K562 (cell line): Measurements from ENCODE around the gene MRPL58. TPM values are rescaled to one million over a fixed set of nuclear protein-coding genes. Genes with fewer than 3 reads are reported as not detected.
A peak's percentile ranks its signal among the peaks of the same experiment; 100 is the strongest.

Source experiments
- ATAC-seq: fragments of 200-7000 bp; cut with Tn5 transposase; 3 replicates; pipeline ENCODE4 v1.9.1; 2020; ENCODE audit warnings: moderate library complexity
- BruUV-seq: library from RNA; stranded (reverse); fragments of 400-500 nt; replicated peaks from 2 replicates; lab custom pipeline; 2021; lab: Mats Ljungman, UMichigan
- CTCF ChIA-PET: fragments of 300-600 bp; formaldehyde crosslinking; extraction: SDS; loops from one replicate; lab custom pipeline; 2021; ENCODE audit warnings: low intra/inter-chr PET ratio; lab: Yijun Ruan, JAX
- POLR2A ChIA-PET: fragments of 300-600, 350-650 bp; sonication (Branson Sonifier 250); formaldehyde crosslinking; extraction: SDS; loops from one replicate; lab custom pipeline; 2021; ENCODE audit warnings: antibody characterized with exemption, inconsistent platforms; lab: Yijun Ruan, JAX
- DNase-seq, 4 experiments: peaks; one replicate each; pipeline versions ENCODE4 v3.0.0 to v3.0.0-alpha.2; 2011 to 2018; ENCODE audit warnings: low spot score in 3 of 4, mixed read lengths in 3 of 4; ENCODE audit errors: extremely low read depth in 1 of 4
- FAIRE-seq: peaks from 2 replicates; lab custom pipeline; 2011; peaks lifted over from hg19 to GRCh38; lab: Jason Lieb, UNC
- H2AFZ ChIP-seq: 2 replicates; pipeline ENCODE4 v1.6.0; 2011; ENCODE audit warnings: low read depth, low read length, control low read depth, inconsistent platforms
- H3K27ac ChIP-seq: fragments of 200-600 bp; 3 replicates; pipeline ENCODE4 v1.8.0; 2011; ENCODE audit warnings: low read depth, mild to moderate bottlenecking, control low read depth, inconsistent platforms, low read length, moderate library complexity, mixed read lengths; ENCODE audit errors: extremely low read depth
- H3K27me3 ChIP-seq, 2 experiments: fragments of 300-600 bp in 1 of 2; 2 replicates in 1 of 2; 3 replicates in 1 of 2; pipeline versions ENCODE4 v1.6.0 to v1.8.0; 2011; ENCODE audit warnings: inconsistent platforms in 2 of 2, low read length in 2 of 2, mild to moderate bottlenecking in 1 of 2, mixed read lengths in 1 of 2, moderate library complexity in 1 of 2; ENCODE audit not compliant: control insufficient read depth in 2 of 2, insufficient read depth in 2 of 2
- H3K36me3 ChIP-seq: fragments of 300-600 bp; 3 replicates; pipeline ENCODE4 v1.8.0; 2011; ENCODE audit warnings: mild to moderate bottlenecking, low read length, inconsistent platforms; ENCODE audit not compliant: control insufficient read depth, insufficient read depth
- H3K4me1 ChIP-seq, 2 experiments: fragments of 200-600 bp in 1 of 2; replicated peaks in 1 of 2; 2 replicates in 1 of 2; 3 replicates in 1 of 2; pipeline versions ENCODE4 v1.5.1 to v1.8.0; 2011; ENCODE audit warnings: inconsistent platforms in 2 of 2, low read length in 2 of 2, mild to moderate bottlenecking in 1 of 2, mixed read lengths in 1 of 2, moderate library complexity in 1 of 2; ENCODE audit not compliant: control insufficient read depth in 2 of 2, insufficient read depth in 2 of 2
- H3K4me2 ChIP-seq: 2 replicates; pipeline ENCODE4 v1.6.1; 2011; ENCODE audit warnings: low read length, control low read depth, inconsistent platforms, mixed read lengths; ENCODE audit not compliant: insufficient read depth
- H3K4me3 ChIP-seq: fragments of 200-600 bp; sonication (generic), shearing (Covaris generic); 2 replicates; pipeline ENCODE4 v1.5.1; 2016; ENCODE audit warnings: control low read depth, inconsistent platforms
- H3K79me2 ChIP-seq: fragments of 200-600 bp; 3 replicates; pipeline ENCODE4 v1.8.0; 2011; ENCODE audit warnings: low read length, inconsistent platforms; ENCODE audit not compliant: control insufficient read depth, insufficient read depth
- H3K9ac ChIP-seq, 2 experiments: 2 replicates each; pipeline versions ENCODE4 v1.6.0 to v1.6.1; 2011; ENCODE audit warnings: low read depth in 2 of 2, low read length in 2 of 2, control low read depth in 1 of 2, inconsistent platforms in 1 of 2, mild to moderate bottlenecking in 1 of 2, mixed read lengths in 1 of 2; ENCODE audit not compliant: insufficient read depth in 1 of 2
- H3K9me1 ChIP-seq: one replicate; pipeline ENCODE4 v1.6.0; 2011; ENCODE audit warnings: inconsistent platforms, mild to moderate bottlenecking, low read length, moderate library complexity; ENCODE audit not compliant: control insufficient read depth, insufficient read depth
- H3K9me3 ChIP-seq: replicated peaks from 2 replicates; pipeline ENCODE4 v1.5.1; 2011; ENCODE audit warnings: low read depth, low read length, inconsistent platforms; ENCODE audit not compliant: control insufficient read depth, insufficient read depth
- H4K20me1 ChIP-seq: replicated peaks from 2 replicates; pipeline ENCODE4 v1.6.1; 2011; ENCODE audit warnings: low read length, inconsistent platforms, mixed read lengths; ENCODE audit not compliant: control insufficient read depth, insufficient read depth
- MYNN ChIP-seq, 2 experiments: sonication (generic); formaldehyde crosslinking in 1 of 2; IDR thresholded peaks; 2 replicates each; pipeline versions ENCODE4 v1.5.0 to v1.6.1; 2016 to 2020; ENCODE audit warnings: antibody characterized with exemption in 1 of 2, missing genetic modification reagents in 1 of 2
- POLR2B ChIP-seq: fragments of 450-650 bp; IDR thresholded peaks from 2 replicates; pipeline ENCODE4 v1.6.1; 2018; ENCODE audit warnings: low read depth; ENCODE audit not compliant: partially characterized antibody
- POLR2G ChIP-seq: fragments of 200-400 bp; formaldehyde crosslinking; IDR thresholded peaks from 2 replicates; pipeline ENCODE4 v1.6.1; 2017; ENCODE audit warnings: low read depth, mild to moderate bottlenecking, antibody characterized with exemption, low read length, moderate library complexity
- RFX1 ChIP-seq: fragments of 450-650 bp; IDR thresholded peaks from 2 replicates; pipeline ENCODE4 v1.6.1; 2016; ENCODE audit warnings: mild to moderate bottlenecking, moderate library complexity
- ZBTB17 ChIP-seq: fragments of 450-650 bp; formaldehyde crosslinking; IDR thresholded peaks from 2 replicates; pipeline ENCODE4 v1.4.0; 2020; ENCODE audit warnings: mild to moderate bottlenecking
- ZNF212 ChIP-seq: fragments of 450-650 bp; formaldehyde crosslinking; IDR thresholded peaks from 2 replicates; pipeline ENCODE4 v1.4.0; 2020; ENCODE audit warnings: mild to moderate bottlenecking
- ZNF707 ChIP-seq: fragments of 250-450 bp; sonication (Bioruptor Pico); conservative IDR thresholded peaks from 2 replicates; pipeline ENCODE4 v1.8.0; 2022; ENCODE audit warnings: inconsistent platforms, mild to moderate bottlenecking, moderate library complexity
- WGBS: fragments of 100-300 bp; shearing (Covaris generic); methylation state at CpG from one replicate; pipeline ENCODE4 v1.1.6; 2016; ENCODE audit warnings: low coverage, mixed read lengths; ENCODE audit not compliant: insufficient coverage; ENCODE audit errors: missing lambda C conversion rate; 5-methylcytosine and 5-hydroxymethylcytosine counted together
- in situ Hi-C: fragments of 300-500 bp; cut with MboI; formaldehyde crosslinking; loops from 4 replicates; pipeline ENCODE4 v1.15.0; 2018; ENCODE audit warnings: inconsistent platforms, mixed read lengths
- intact Hi-C: fragments of 100-400 bp; cut with micrococcal nuclease; formaldehyde crosslinking; loops from 2 replicates; pipeline ENCODE4 v1.14.2; 2022
- polyA plus RNA-seq, 8 experiments: library from polyadenylated mRNA; depleted of rRNA in 4 of 8; stranded (reverse) in 5 of 8; unstranded in 3 of 8; fragments of >200 nt; fragmentation: Nextera tagmentation in 2 of 8; fragmentation: Illumina TruSeq in 1 of 8; extraction: Ambion mirVana in 2 of 8; extraction: Trizol in 1 of 8; gene quantifications; 2 replicates each; pipeline versions ENCODE4 v1.2.1 to v1.2.3, GENCODE V29; 2011 to 2014; ENCODE audit warnings: inconsistent platforms in 1 of 8, missing spikeins in 1 of 8
- total RNA-seq, 7 experiments: library from RNA; depleted of rRNA in 6 of 7; stranded (reverse); fragments of >200 nt in 6 of 7; fragmentation: Illumina TruSeq in 2 of 7; extraction: Trizol in 2 of 7; gene quantifications; 2 replicates each; pipeline versions ENCODE4 v1.2.1 to v1.2.3, GENCODE V29; 2011 to 2021; ENCODE audit warnings: low replicate concordance in 1 of 7
- TF ChIP-seq, protein P1 (sequence below): fragments of 450-650 bp; IDR thresholded peaks from 2 replicates; pipeline ENCODE4 v1.6.1; 2016; ENCODE audit warnings: low read depth
- TF ChIP-seq, protein P2 (sequence below): sonication (generic); formaldehyde crosslinking; IDR thresholded peaks from 2 replicates; pipeline ENCODE4 v1.9.0; 2022; ENCODE audit warnings: mild to moderate bottlenecking, missing genetic modification reagents

MRPL58 gene
- total and polyA plus RNA-seq, 9 of the 15 experiments (the other 6 are each of a cell fraction or from before 2014, with no cell fraction given) = 30.8 to 107 (median 72.4) TPM

DNA sequence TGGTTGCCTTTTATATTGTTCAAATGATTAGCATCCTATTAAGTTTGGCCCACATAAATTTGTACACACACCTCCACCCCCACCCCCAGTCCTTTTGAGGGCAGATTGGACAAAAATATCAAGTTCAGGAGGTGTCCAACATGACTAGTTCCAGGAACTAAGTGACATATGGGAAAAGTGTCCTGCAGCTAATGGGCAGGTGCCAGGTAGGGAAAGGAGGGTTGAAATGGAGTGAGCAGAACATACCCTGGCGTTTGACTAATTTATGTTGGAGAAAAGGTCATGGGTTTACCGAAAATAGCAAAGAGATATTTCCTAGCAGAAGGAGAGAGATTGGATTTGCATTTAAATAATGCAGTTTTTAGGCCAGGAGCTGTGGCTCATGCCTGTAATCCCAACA is 39.5 kb downstream of the MRPL58 start:
- no peak overlapping the region for H3K4me3 ChIP-seq
- no peak for TF ChIP-seq POLR2G
- TF ChIP-seq, protein P1, sequence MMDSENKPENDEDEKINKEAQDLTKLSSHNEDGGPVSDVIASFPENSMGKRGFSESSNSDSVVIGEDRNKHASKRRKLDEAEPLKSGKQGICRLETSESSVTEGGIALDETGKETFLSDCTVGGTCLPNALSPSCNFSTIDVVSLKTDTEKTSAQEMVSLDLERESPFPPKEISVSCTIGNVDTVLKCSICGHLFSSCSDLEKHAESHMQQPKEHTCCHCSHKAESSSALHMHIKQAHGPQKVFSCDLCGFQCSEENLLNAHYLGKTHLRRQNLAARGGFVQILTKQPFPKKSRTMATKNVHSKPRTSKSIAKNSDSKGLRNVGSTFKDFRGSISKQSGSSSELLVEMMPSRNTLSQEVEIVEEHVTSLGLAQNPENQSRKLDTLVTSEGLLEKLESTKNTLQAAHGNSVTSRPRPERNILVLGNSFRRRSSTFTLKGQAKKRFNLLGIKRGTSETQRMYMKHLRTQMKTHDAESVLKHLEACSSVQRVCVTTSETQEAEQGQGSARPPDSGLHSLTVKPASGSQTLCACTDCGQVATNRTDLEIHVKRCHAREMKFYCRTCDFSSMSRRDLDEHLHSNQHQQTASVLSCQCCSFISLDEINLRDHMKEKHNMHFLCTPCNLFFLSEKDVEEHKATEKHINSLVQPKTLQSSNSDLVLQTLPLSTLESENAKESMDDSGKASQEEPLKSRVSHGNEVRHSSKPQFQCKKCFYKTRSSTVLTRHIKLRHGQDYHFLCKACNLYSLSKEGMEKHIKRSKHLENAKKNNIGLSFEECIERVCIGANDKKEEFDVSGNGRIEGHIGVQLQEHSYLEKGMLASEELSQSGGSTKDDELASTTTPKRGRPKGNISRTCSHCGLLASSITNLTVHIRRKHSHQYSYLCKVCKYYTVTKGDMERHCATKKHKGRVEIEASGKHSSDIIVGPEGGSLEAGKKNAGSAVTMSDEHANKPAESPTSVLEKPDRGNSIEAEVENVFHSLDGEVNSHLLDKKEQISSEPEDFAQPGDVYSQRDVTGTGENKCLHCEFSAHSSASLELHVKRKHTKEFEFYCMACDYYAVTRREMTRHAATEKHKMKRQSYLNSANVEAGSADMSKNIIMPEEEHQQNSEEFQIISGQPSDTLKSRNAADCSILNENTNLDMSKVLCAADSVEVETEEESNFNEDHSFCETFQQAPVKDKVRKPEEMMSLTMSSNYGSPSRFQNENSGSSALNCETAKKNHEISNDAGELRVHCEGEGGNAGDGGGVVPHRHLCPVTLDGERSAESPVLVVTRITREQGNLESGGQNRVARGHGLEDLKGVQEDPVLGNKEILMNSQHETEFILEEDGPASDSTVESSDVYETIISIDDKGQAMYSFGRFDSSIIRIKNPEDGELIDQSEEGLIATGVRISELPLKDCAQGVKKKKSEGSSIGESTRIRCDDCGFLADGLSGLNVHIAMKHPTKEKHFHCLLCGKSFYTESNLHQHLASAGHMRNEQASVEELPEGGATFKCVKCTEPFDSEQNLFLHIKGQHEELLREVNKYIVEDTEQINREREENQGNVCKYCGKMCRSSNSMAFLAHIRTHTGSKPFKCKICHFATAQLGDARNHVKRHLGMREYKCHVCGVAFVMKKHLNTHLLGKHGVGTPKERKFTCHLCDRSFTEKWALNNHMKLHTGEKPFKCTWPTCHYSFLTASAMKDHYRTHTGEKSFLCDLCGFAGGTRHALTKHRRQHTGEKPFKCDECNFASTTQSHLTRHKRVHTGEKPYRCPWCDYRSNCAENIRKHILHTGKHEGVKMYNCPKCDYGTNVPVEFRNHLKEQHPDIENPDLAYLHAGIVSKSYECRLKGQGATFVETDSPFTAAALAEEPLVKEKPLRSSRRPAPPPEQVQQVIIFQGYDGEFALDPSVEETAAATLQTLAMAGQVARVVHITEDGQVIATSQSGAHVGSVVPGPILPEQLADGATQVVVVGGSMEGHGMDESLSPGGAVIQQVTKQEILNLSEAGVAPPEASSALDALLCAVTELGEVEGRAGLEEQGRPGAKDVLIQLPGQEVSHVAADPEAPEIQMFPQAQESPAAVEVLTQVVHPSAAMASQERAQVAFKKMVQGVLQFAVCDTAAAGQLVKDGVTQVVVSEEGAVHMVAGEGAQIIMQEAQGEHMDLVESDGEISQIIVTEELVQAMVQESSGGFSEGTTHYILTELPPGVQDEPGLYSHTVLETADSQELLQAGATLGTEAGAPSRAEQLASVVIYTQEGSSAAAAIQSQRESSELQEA = no peak
- no peak for TF ChIP-seq ZNF707 (CRISPR knock-in tag)
- no peak for TF ChIP-seq MYNN (IDR thresholded peaks at IDR 0.05)
- TF ChIP-seq MYNN (CRISPR knock-in tag; IDR thresholded peaks at IDR 0.05) = no peak
- no peak for TF ChIP-seq ZNF212
- no peak for TF ChIP-seq RFX1
- no peak for TF ChIP-seq POLR2B
- TF ChIP-seq, protein P2, sequence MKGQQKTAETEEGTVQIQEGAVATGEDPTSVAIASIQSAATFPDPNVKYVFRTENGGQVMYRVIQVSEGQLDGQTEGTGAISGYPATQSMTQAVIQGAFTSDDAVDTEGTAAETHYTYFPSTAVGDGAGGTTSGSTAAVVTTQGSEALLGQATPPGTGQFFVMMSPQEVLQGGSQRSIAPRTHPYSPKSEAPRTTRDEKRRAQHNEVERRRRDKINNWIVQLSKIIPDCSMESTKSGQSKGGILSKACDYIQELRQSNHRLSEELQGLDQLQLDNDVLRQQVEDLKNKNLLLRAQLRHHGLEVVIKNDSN (CRISPR knock-in tag) = no peak
- TF ChIP-seq ZBTB17 (CRISPR knock-in tag) = no peak
- no peaks in the 10 kb centered on the region for H3K27me3 ChIP-seq
- H3K27ac ChIP-seq = no peak overlapping the region
- no peaks in the 10 kb centered on the region for H3K9me1 ChIP-seq
- no peak for FAIRE-seq
- ATAC-seq = no peak
- peak in 1 of 4 experiments; percentile 4 for DNase-seq
- H2AFZ ChIP-seq = no peak overlapping the region
- no peaks in the 10 kb centered on the region for H3K9me3 ChIP-seq
- CTCF ChIA-PET = no interaction called here
- intact Hi-C loops (loop anchor here (5.0 kb wide), 1 partner anchor 60 kb away; no protein-coding TSS in a partner anchor), in situ Hi-C loops (no loop called here)
- WGBS = 63% methylated on average over 2 of the region's 2 CpGs
- peaks cover 8 to 11% of the 10 kb centered on the region in 2 experiments; a peak in 4 of 5 replicates for H3K4me1 ChIP-seq
- peaks cover 27% of the 10 kb centered on the region for H3K79me2 ChIP-seq
- POLR2A ChIA-PET = interaction anchor here (1.6 kb wide), 1 partner anchor 12 kb away, joined by 5 read pairs; no protein-coding TSS in a partner anchor
- BruUV-seq = no TSS peak
- no peak overlapping the region for H3K9ac ChIP-seq
- no peak overlapping the region for H3K4me2 ChIP-seq
- peaks cover 58% of the 10 kb centered on the region for H3K36me3 ChIP-seq
- H4K20me1 ChIP-seq = no peaks in the 10 kb centered on the region
